Measurements from ENCODE around the gene DUOXA1. TPM values are rescaled to one million over a fixed set of nuclear protein-coding genes. Genes with fewer than 3 reads are reported as not detected.

The DUOXA1 gene
- polyA plus RNA-seq, 1 donor (not counting 4 experiments of a cell fraction or from before 2014, with no cell fraction given) = 15.1 TPM

DNA sequence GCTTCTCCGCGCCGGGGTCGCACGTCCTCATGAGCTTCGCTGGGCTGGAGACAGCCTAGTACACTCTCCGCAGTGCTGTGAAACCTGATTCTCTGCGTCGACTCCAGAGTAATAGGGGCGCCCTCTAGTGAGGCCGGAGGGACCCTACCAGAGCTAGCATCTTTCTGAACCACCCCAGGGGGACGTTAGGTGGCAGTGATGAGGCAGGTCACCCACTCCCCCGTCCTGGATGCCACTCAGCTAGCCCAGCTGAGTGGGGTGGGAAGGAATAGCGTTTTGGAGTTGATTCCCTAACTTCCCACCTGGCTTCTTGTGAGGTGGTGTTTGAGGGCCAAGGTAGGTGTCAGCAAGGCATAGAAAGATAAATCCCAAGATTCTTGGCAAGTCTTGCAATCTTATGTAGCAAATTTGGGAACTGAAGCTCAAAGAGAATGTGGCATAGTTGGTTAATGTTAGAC is 11.5 kb downstream of the DUOXA1 start:
- no peaks in the 10 kb centered on the region for H3K9me1 ChIP-seq (ENCODE audit: control insufficient read depth, extremely low read depth, insufficient read depth, low read length)
- no peaks in the 10 kb centered on the region for H3K9me3 ChIP-seq (ENCODE audit: control insufficient read depth, low read depth, low read length)
- H2AFZ ChIP-seq (ENCODE audit: control insufficient read depth, low read length) = no peak overlapping the region
- H3K79me2 ChIP-seq (ENCODE audit: control insufficient read depth, insufficient read depth, low read length) = no peaks in the 10 kb centered on the region
- DNase-seq (ENCODE audit: low read depth, low spot score) = peak; percentile 60
- H3K9ac ChIP-seq (ENCODE audit: control insufficient read depth, extremely low read depth, insufficient read depth, low read length) = no peak overlapping the region
- peaks cover 47% of the 10 kb centered on the region for H3K27me3 ChIP-seq (ENCODE audit: control insufficient read depth, extremely low read depth, insufficient read depth, low read length)
- peak overlapping the region; percentile 48 for H3K4me2 ChIP-seq (ENCODE audit: control insufficient read depth, extremely low read depth, insufficient read depth, low read depth, low read length)
- TF ChIP-seq EZH2 (IDR thresholded peaks at IDR 0.05; ENCODE audit: low read length) = no peak
- TF ChIP-seq, protein P1, sequence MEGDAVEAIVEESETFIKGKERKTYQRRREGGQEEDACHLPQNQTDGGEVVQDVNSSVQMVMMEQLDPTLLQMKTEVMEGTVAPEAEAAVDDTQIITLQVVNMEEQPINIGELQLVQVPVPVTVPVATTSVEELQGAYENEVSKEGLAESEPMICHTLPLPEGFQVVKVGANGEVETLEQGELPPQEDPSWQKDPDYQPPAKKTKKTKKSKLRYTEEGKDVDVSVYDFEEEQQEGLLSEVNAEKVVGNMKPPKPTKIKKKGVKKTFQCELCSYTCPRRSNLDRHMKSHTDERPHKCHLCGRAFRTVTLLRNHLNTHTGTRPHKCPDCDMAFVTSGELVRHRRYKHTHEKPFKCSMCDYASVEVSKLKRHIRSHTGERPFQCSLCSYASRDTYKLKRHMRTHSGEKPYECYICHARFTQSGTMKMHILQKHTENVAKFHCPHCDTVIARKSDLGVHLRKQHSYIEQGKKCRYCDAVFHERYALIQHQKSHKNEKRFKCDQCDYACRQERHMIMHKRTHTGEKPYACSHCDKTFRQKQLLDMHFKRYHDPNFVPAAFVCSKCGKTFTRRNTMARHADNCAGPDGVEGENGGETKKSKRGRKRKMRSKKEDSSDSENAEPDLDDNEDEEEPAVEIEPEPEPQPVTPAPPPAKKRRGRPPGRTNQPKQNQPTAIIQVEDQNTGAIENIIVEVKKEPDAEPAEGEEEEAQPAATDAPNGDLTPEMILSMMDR (optimal IDR thresholded peaks at IDR 0.05 in 1 of 3, IDR thresholded peaks at IDR 0.05 in 1 of 3, conservative IDR thresholded peaks at IDR 0.05 in 1 of 3; ENCODE audit: extremely low read depth in 1 of 3, insufficient read depth in 2 of 3, low read length in 3 of 3) = peak; percentile 99 to 100 (median 100)
- dilution Hi-C loops (cut with MboI; ENCODE audit: extremely low pct_ligation_motif_present, low sequenced_read_pairs) = no loop called here
- no peak overlapping the region for H3K27ac ChIP-seq (ENCODE audit: control insufficient read depth, insufficient read depth, low read length)
- H3K36me3 ChIP-seq (ENCODE audit: control insufficient read depth in 2 of 2, extremely low read depth in 1 of 2, insufficient read depth in 2 of 2, low read length in 2 of 2) = peaks cover 0 to 3% of the 10 kb centered on the region in 2 experiments
- no peak overlapping the region for H3K4me3 ChIP-seq (ENCODE audit: control insufficient read depth in 2 of 3, extremely low read depth in 1 of 3, insufficient read depth in 2 of 3, low read depth in 1 of 3, low read length in 3 of 3)
- H4K20me1 ChIP-seq (ENCODE audit: control insufficient read depth, extremely low read depth, insufficient read depth, low read length) = peaks cover 8% of the 10 kb centered on the region
- peaks cover 14% of the 10 kb centered on the region for H3K4me1 ChIP-seq (ENCODE audit: control insufficient read depth, extremely low read depth, insufficient read depth, low read length)
- FAIRE-seq = peak; percentile 83

DNA sequence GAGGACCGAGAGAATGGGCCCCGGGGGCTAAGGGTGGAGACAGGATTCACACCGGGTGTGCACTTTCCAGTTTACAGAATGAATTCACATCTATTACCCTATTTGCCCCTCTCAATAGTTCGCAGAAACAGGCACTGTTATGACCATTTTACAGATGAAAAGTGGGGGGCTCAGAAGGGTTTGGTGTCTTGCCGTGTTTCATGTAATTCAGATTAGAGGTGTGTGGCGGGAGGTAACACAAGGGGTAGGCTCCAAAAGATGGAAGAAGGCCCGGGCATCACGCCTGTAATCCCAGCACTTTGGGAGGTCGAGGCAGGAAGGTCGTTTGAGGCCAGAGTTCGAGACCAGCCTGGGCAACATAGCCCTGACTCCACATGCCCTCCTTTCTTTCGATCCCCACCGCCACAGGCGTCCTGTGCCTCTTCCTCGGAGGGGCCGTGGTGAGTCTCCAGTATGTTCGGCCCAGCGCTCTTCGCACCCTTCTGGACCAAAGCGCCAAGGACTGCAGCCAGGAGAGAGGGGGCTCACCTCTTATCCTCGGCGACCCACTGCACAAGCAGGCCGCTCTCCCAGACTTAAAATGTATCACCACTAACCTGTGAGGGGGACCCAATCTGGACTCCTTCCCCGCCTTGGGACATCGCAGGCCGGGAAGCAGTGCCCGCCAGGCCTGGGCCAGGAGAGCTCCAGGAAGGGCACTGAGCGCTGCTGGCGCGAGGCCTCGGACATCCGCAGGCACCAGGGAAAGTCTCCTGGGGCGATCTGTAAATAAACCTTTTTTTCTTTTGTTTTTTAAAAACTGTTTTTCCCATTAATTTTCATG is 12.2 kb downstream of the DUOXA1 start:
- no peak overlapping the region for H3K9ac ChIP-seq (ENCODE audit: control insufficient read depth, extremely low read depth, insufficient read depth, low read length)
- no peak overlapping the region for H3K27ac ChIP-seq (ENCODE audit: control insufficient read depth, insufficient read depth, low read length)
- H3K9me3 ChIP-seq (ENCODE audit: control insufficient read depth, low read depth, low read length) = no peaks in the 10 kb centered on the region
- H3K9me1 ChIP-seq (ENCODE audit: control insufficient read depth, extremely low read depth, insufficient read depth, low read length) = no peaks in the 10 kb centered on the region
- H4K20me1 ChIP-seq (ENCODE audit: control insufficient read depth, extremely low read depth, insufficient read depth, low read length) = peaks cover 8% of the 10 kb centered on the region
- FAIRE-seq (no peak), DNase-seq (ENCODE audit: low read depth, low spot score) (no peak)
- dilution Hi-C loops (cut with MboI; ENCODE audit: extremely low pct_ligation_motif_present, low sequenced_read_pairs) = no loop called here
- peaks cover 54% of the 10 kb centered on the region for H3K27me3 ChIP-seq (ENCODE audit: control insufficient read depth, extremely low read depth, insufficient read depth, low read length)
- H3K79me2 ChIP-seq (ENCODE audit: control insufficient read depth, insufficient read depth, low read length) = no peaks in the 10 kb centered on the region
- peak overlapping the region; percentile 48 for H3K4me2 ChIP-seq (ENCODE audit: control insufficient read depth, extremely low read depth, insufficient read depth, low read depth, low read length)
- TF ChIP-seq, protein P1 (optimal IDR thresholded peaks at IDR 0.05 in 1 of 3, IDR thresholded peaks at IDR 0.05 in 1 of 3, conservative IDR thresholded peaks at IDR 0.05 in 1 of 3; ENCODE audit: extremely low read depth in 1 of 3, insufficient read depth in 2 of 3, low read length in 3 of 3) = no peak
- H2AFZ ChIP-seq (ENCODE audit: control insufficient read depth, low read length) = no peak overlapping the region
- no peak overlapping the region for H3K4me3 ChIP-seq (ENCODE audit: control insufficient read depth in 2 of 3, extremely low read depth in 1 of 3, insufficient read depth in 2 of 3, low read depth in 1 of 3, low read length in 3 of 3)
- peaks cover 0 to 3% of the 10 kb centered on the region in 2 experiments for H3K36me3 ChIP-seq (ENCODE audit: control insufficient read depth in 2 of 2, extremely low read depth in 1 of 2, insufficient read depth in 2 of 2, low read length in 2 of 2)
- peaks cover 16% of the 10 kb centered on the region for H3K4me1 ChIP-seq (ENCODE audit: control insufficient read depth, extremely low read depth, insufficient read depth, low read length)

All from keratinocyte (primary cell).